HEK293 (cell line): ENCODE results near the gene NUDT3.

Experiments used
- EGR2 ChIP-seq: fragments of 450-650 bp; formaldehyde crosslinking; IDR thresholded peaks from 2 replicates; pipeline ENCODE4 v1.5.1; 2016; ENCODE audit warnings: low read depth, missing biosample characterization, missing genetic modification characterization
- KLF9 ChIP-seq: fragments of 450-650 bp; formaldehyde crosslinking; IDR thresholded peaks from 2 replicates; pipeline ENCODE4 v1.5.1; 2016; ENCODE audit warnings: missing biosample characterization, missing genetic modification characterization, low read depth
- OVOL3 ChIP-seq: fragments of 450-650 bp; formaldehyde crosslinking; IDR thresholded peaks from 2 replicates; pipeline ENCODE4 v1.5.1; 2016; ENCODE audit warnings: missing biosample characterization, missing genetic modification characterization
- SALL2 ChIP-seq: fragments of 450-650 bp; formaldehyde crosslinking; IDR thresholded peaks from 2 replicates; pipeline ENCODE4 v1.5.0; 2017; ENCODE audit warnings: missing biosample characterization, mild to moderate bottlenecking, missing genetic modification characterization, borderline replicate concordance
- SP7 ChIP-seq: fragments of 450-650 bp; formaldehyde crosslinking; IDR thresholded peaks from 2 replicates; pipeline ENCODE4 v1.5.1; 2016; ENCODE audit warnings: missing biosample characterization, missing genetic modification characterization
- TCF7L2 ChIP-seq: IDR thresholded peaks from 2 replicates; pipeline ENCODE4 v1.6.1; 2011; ENCODE audit warnings: low read depth, mild to moderate bottlenecking, inconsistent platforms, low read length, moderate library complexity, borderline replicate concordance
- WT1 ChIP-seq: fragments of 450-650 bp; formaldehyde crosslinking; IDR thresholded peaks from 2 replicates; pipeline ENCODE4 v1.5.1; 2016; ENCODE audit warnings: missing biosample characterization, missing genetic modification characterization
- YY2 ChIP-seq: fragments of 450-650 bp; formaldehyde crosslinking; IDR thresholded peaks from 2 replicates; pipeline ENCODE4 v1.5.1; 2016; ENCODE audit warnings: missing biosample characterization, missing genetic modification characterization
- ZBTB1 ChIP-seq: fragments of 450-650 bp; formaldehyde crosslinking; IDR thresholded peaks from 2 replicates; pipeline ENCODE4 v1.5.1; 2016; ENCODE audit warnings: missing biosample characterization, missing genetic modification characterization
- ZEB2 ChIP-seq: fragments of 450-650 bp; formaldehyde crosslinking; IDR thresholded peaks from 2 replicates; pipeline ENCODE4 v1.5.1; 2016; ENCODE audit warnings: missing biosample characterization, missing genetic modification characterization
- ZFP3 ChIP-seq: fragments of 450-650 bp; formaldehyde crosslinking; IDR thresholded peaks from 2 replicates; pipeline ENCODE4 v1.5.1; 2016; ENCODE audit warnings: low read depth, missing biosample characterization, missing genetic modification characterization
- ZFP41 ChIP-seq: fragments of 450-650 bp; formaldehyde crosslinking; IDR thresholded peaks from 2 replicates; pipeline ENCODE4 v1.5.1; 2016; ENCODE audit warnings: missing biosample characterization, missing genetic modification characterization, borderline replicate concordance
- ZFP69B ChIP-seq: fragments of 450-650 bp; formaldehyde crosslinking; IDR thresholded peaks from 2 replicates; pipeline ENCODE4 v1.5.1; 2016; ENCODE audit warnings: missing biosample characterization, missing genetic modification characterization
- ZNF155 ChIP-seq: fragments of 450-650 bp; formaldehyde crosslinking; IDR thresholded peaks from 2 replicates; pipeline ENCODE4 v1.5.1; 2016; ENCODE audit warnings: missing biosample characterization, missing genetic modification characterization
- ZNF169 ChIP-seq: fragments of 450-650 bp; formaldehyde crosslinking; IDR thresholded peaks from 2 replicates; pipeline ENCODE4 v1.5.1; 2016; ENCODE audit warnings: missing biosample characterization, missing genetic modification characterization
- ZNF266 ChIP-seq: fragments of 450-650 bp; formaldehyde crosslinking; IDR thresholded peaks from 2 replicates; pipeline ENCODE4 v1.5.1; 2016; ENCODE audit warnings: missing biosample characterization, missing genetic modification characterization, low read depth
- ZNF324 ChIP-seq: fragments of 450-650 bp; formaldehyde crosslinking; IDR thresholded peaks from 2 replicates; pipeline ENCODE4 v1.5.1; 2016; ENCODE audit warnings: missing biosample characterization, missing genetic modification characterization
- ZNF350 ChIP-seq: fragments of 450-650 bp; formaldehyde crosslinking; IDR thresholded peaks from 2 replicates; pipeline ENCODE4 v1.5.0; 2017; ENCODE audit warnings: missing biosample characterization, mild to moderate bottlenecking, missing genetic modification characterization
- ZNF37A ChIP-seq: fragments of 450-650 bp; IDR thresholded peaks from 2 replicates; pipeline ENCODE4 v1.5.1; 2018; ENCODE audit warnings: missing biosample characterization, missing genetic modification characterization
- ZNF394 ChIP-seq: fragments of 450-650 bp; formaldehyde crosslinking; IDR thresholded peaks from 2 replicates; pipeline ENCODE4 v1.5.1; 2016; ENCODE audit warnings: missing biosample characterization, missing genetic modification characterization, mild to moderate bottlenecking, moderate library complexity, borderline replicate concordance
- ZNF544 ChIP-seq: fragments of 450-650 bp; formaldehyde crosslinking; IDR thresholded peaks from 2 replicates; pipeline ENCODE4 v1.5.0; 2017; ENCODE audit warnings: missing biosample characterization, missing genetic modification characterization
- ZNF560 ChIP-seq: fragments of 450-650 bp; formaldehyde crosslinking; IDR thresholded peaks from 2 replicates; pipeline ENCODE4 v1.5.1; 2017; ENCODE audit warnings: missing biosample characterization, missing genetic modification characterization, borderline replicate concordance
- ZNF701 ChIP-seq: fragments of 450-650 bp; formaldehyde crosslinking; IDR thresholded peaks from 2 replicates; pipeline ENCODE4 v1.5.1; 2016; ENCODE audit warnings: missing biosample characterization, missing genetic modification characterization
- ZXDB ChIP-seq: fragments of 450-650 bp; formaldehyde crosslinking; IDR thresholded peaks from 2 replicates; pipeline ENCODE4 v1.5.1; 2016; ENCODE audit warnings: missing biosample characterization, missing genetic modification characterization
- TF ChIP-seq, protein P1 (sequence below): fragments of 450-650 bp; formaldehyde crosslinking; IDR thresholded peaks from 2 replicates; pipeline ENCODE4 v1.5.1; 2016; ENCODE audit warnings: missing biosample characterization, missing genetic modification characterization
- TF ChIP-seq, protein P2 (sequence below): fragments of 450-650 bp; formaldehyde crosslinking; optimal IDR thresholded peaks from 2 replicates; pipeline ENCODE3; 2016; ENCODE audit warnings: missing biosample characterization, mild to moderate bottlenecking, missing genetic modification characterization
- TF ChIP-seq, protein P3 (sequence below): fragments of 450-650 bp; formaldehyde crosslinking; IDR thresholded peaks from 2 replicates; pipeline ENCODE4 v1.5.1; 2016; ENCODE audit warnings: missing biosample characterization, missing genetic modification characterization
- TF ChIP-seq, protein P4 (sequence below): fragments of 450-650 bp; formaldehyde crosslinking; IDR thresholded peaks from 2 replicates; pipeline ENCODE4 v1.5.1; 2016; ENCODE audit warnings: missing biosample characterization, missing genetic modification characterization
- TF ChIP-seq, protein P5 (sequence below): fragments of 450-650 bp; formaldehyde crosslinking; IDR thresholded peaks from 2 replicates; pipeline ENCODE4 v1.5.0; 2017; ENCODE audit warnings: missing biosample characterization, missing genetic modification characterization, borderline replicate concordance
- TF ChIP-seq, protein P6 (sequence below): fragments of 450-650 bp; formaldehyde crosslinking; IDR thresholded peaks from 2 replicates; pipeline ENCODE4 v1.5.1; 2017; ENCODE audit warnings: missing biosample characterization, mild to moderate bottlenecking, missing genetic modification characterization, moderate library complexity

Gene NUDT3

DNA sequence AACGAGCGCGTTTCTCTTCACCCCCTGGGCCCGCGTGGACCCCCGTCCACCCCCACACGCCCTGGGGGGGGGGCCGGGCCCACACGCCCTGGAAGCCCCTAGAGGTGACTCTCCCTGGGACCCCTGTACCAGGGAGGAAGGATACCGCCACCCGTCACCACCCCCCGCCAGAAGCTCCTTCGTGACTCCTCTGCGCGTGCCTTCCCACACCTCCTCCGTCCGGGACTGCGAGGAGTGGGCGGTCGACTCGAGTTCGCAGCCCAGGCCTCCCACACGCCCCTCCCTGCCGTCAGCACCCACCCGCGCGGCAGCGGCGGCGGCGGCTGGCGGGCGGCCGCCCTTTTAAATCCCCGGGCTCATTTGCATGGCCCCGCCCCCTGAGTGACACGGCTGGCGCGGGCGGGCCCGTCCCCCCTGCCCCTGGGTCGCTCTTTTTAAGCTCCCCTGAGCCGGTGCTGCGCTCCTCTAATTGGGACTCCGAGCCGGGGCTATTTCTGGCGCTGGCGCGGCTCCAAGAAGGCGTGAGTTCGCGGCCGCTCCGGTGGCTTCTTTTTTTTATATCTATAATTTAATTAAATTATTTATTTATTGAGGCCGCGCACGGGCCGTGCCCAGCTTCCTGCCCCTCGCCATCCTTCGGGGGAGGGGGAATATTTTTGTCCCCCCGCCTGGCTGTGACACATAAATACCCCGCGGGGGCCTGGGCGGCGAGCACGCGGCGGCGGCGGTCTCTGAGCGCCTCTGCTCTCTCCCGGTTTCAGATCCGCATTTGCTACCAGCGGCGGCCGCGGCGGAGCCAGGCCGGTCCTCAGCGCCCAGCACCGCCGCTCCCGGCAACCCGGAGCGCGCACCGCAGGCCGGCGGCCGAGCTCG lies 155.8 kb downstream of the NUDT3 start, which contains the start of gene HMGA1 (continued):
- TF ChIP-seq, protein P1, sequence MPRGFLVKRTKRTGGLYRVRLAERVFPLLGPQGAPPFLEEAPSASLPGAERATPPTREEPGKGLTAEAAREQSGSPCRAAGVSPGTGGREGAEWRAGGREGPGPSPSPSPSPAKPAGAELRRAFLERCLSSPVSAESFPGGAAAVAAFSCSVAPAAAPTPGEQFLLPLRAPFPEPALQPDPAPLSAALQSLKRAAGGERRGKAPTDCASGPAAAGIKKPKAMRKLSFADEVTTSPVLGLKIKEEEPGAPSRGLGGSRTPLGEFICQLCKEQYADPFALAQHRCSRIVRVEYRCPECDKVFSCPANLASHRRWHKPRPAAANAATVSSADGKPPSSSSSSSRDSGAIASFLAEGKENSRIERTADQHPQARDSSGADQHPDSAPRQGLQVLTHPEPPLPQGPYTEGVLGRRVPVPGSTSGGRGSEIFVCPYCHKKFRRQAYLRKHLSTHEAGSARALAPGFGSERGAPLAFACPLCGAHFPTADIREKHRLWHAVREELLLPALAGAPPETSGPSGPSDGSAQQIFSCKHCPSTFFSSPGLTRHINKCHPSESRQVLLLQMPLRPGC, result peak; percentile 22; the same call in 1 of the 2 replicates
- no peak for TF ChIP-seq ZFP41 (tag by site-specific recombination)
- TF ChIP-seq ZNF155 (tag by site-specific recombination), result no peak
- no peak for TF ChIP-seq SALL2 (tag by site-specific recombination)
- no peak for TF ChIP-seq YY2 (tag by site-specific recombination)
- TF ChIP-seq ZFP3 (tag by site-specific recombination), result no peak
- peak; percentile 71 for TF ChIP-seq ZFP69B
- TF ChIP-seq KLF9, result peak; percentile 61
- TF ChIP-seq ZNF701 (tag by site-specific recombination), result no peak
- TF ChIP-seq, protein P2, sequence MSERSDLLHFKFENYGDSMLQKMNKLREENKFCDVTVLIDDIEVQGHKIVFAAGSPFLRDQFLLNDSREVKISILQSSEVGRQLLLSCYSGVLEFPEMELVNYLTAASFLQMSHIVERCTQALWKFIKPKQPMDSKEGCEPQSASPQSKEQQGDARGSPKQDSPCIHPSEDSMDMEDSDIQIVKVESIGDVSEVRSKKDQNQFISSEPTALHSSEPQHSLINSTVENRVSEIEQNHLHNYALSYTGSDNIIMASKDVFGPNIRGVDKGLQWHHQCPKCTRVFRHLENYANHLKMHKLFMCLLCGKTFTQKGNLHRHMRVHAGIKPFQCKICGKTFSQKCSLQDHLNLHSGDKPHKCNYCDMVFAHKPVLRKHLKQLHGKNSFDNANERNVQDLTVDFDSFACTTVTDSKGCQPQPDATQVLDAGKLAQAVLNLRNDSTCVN, result peak; percentile 75
- TF ChIP-seq ZNF350 (tag by site-specific recombination), result no peak
- TF ChIP-seq, protein P3, sequence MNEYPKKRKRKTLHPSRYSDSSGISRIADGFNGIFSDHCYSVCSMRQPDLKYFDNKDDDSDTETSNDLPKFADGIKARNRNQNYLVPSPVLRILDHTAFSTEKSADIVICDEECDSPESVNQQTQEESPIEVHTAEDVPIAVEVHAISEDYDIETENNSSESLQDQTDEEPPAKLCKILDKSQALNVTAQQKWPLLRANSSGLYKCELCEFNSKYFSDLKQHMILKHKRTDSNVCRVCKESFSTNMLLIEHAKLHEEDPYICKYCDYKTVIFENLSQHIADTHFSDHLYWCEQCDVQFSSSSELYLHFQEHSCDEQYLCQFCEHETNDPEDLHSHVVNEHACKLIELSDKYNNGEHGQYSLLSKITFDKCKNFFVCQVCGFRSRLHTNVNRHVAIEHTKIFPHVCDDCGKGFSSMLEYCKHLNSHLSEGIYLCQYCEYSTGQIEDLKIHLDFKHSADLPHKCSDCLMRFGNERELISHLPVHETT (tag by site-specific recombination), result no peak
- TF ChIP-seq, protein P4, sequence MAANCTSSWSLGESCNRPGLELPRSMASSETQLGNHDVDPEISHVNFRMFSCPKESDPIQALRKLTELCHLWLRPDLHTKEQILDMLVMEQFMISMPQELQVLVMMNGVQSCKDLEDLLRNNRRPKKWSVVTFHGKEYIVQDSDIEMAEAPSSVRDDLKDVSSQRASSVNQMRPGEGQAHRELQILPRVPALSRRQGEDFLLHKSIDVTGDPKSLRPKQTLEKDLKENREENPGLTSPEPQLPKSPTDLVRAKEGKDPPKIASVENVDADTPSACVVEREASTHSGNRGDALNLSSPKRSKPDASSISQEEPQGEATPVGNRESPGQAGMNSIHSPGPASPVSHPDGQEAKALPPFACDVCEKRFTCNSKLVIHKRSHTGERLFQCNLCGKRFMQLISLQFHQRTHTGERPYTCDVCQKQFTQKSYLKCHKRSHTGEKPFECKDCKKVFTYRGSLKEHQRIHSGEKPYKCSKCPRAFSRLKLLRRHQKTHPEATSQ (tag by site-specific recombination), result no peak
- TF ChIP-seq WT1 (tag by site-specific recombination), result no peak
- peak; percentile 66; the same call in 1 of the 2 replicates for TF ChIP-seq ZXDB (tag by site-specific recombination)
- TF ChIP-seq ZNF560 (tag by site-specific recombination), result peak; percentile 97
- TF ChIP-seq ZNF169 (tag by site-specific recombination), result no peak
- no peak for TF ChIP-seq ZNF266 (tag by site-specific recombination)
- no peak for TF ChIP-seq ZNF324 (tag by site-specific recombination)
- no peak; the same call in 1 of the 2 replicates for TF ChIP-seq TCF7L2
- TF ChIP-seq, protein P5, sequence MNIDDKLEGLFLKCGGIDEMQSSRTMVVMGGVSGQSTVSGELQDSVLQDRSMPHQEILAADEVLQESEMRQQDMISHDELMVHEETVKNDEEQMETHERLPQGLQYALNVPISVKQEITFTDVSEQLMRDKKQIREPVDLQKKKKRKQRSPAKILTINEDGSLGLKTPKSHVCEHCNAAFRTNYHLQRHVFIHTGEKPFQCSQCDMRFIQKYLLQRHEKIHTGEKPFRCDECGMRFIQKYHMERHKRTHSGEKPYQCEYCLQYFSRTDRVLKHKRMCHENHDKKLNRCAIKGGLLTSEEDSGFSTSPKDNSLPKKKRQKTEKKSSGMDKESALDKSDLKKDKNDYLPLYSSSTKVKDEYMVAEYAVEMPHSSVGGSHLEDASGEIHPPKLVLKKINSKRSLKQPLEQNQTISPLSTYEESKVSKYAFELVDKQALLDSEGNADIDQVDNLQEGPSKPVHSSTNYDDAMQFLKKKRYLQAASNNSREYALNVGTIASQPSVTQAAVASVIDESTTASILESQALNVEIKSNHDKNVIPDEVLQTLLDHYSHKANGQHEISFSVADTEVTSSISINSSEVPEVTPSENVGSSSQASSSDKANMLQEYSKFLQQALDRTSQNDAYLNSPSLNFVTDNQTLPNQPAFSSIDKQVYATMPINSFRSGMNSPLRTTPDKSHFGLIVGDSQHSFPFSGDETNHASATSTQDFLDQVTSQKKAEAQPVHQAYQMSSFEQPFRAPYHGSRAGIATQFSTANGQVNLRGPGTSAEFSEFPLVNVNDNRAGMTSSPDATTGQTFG (tag by site-specific recombination), result no peak
- TF ChIP-seq ZNF37A, result no peak
- TF ChIP-seq OVOL3 (tag by site-specific recombination), result no peak
- TF ChIP-seq, protein P6, sequence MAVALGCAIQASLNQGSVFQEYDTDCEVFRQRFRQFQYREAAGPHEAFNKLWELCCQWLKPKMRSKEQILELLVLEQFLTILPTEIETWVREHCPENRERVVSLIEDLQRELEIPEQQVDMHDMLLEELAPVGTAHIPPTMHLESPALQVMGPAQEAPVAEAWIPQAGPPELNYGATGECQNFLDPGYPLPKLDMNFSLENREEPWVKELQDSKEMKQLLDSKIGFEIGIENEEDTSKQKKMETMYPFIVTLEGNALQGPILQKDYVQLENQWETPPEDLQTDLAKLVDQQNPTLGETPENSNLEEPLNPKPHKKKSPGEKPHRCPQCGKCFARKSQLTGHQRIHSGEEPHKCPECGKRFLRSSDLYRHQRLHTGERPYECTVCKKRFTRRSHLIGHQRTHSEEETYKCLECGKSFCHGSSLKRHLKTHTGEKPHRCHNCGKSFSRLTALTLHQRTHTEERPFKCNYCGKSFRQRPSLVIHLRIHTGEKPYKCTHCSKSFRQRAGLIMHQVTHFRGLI (tag by site-specific recombination), result peak; percentile 44
- peak; percentile 98 for TF ChIP-seq EGR2 (tag by site-specific recombination)
- 0 out of 2 replicates have a peak, but pooled peaks have one; percentile 53 for TF ChIP-seq ZEB2 (tag by site-specific recombination)
- no peak for TF ChIP-seq ZNF544
- TF ChIP-seq ZBTB1 (tag by site-specific recombination), result no peak
- TF ChIP-seq SP7 (tag by site-specific recombination), result peak; percentile 53; the same call in 1 of the 2 replicates
- TF ChIP-seq ZNF394 (tag by site-specific recombination), result peak; percentile 43; the same call in 1 of the 2 replicates
